Measurements from ENCODE around the gene CNTN2. TPM values are rescaled to one million over a fixed set of nuclear protein-coding genes. Genes with fewer than 3 reads are reported as not detected.

CNTN2 gene
- polyA plus RNA-seq, 1 donor (not counting 4 experiments of a cell fraction or from before 2014, with no cell fraction given): not detected

DNA sequence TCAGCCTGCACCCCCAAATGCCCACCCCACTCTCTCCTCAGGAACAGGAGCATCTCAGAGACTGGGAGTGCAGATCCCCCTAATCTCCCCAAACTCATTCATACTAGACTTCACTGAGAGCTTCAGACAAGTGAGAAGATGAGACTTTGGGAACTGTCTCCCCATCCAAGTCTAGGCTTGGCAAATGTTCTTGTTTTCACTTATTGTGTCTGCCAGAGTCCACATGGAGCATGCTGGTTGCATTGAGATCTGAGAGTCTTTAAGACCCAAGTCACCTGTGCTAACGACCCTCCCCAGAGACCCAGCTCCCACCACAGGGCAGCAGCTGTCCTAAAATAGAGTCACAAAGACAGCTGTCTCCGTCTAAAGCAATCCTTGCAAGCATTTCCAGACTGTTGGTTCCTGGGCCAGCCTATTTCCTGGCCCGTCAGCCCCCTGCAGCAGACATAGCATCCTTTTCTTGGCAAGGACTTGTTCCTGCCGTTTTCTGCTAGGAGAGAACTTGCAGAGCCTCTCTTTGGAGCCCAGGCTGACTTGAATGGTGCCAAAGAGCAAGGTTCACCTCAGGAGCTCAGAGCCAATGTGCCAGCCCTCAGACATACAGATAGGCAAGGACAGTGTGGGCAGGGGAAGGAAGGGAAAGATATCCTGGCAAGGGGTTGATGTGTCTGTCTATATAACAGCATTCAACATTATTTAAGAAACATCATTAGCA lies 1.9 kb upstream of the CNTN2 start:
- no peak for DNase-seq (ENCODE audit: low read depth, low spot score)
- Histone ChIP-seq H3K27me3 (ENCODE audit: control insufficient read depth, extremely low read depth, insufficient read depth, low read length) (peaks cover 64% of the 10 kb centered on the region), H3K9me1 (ENCODE audit: control insufficient read depth, extremely low read depth, insufficient read depth, low read length) (no peaks in the 10 kb centered on the region), H3K4me1 (ENCODE audit: control insufficient read depth, extremely low read depth, insufficient read depth, low read length) (no peaks in the 10 kb centered on the region), H2AFZ (ENCODE audit: control insufficient read depth, low read length) (no peak overlapping the region), H4K20me1 (ENCODE audit: control insufficient read depth, extremely low read depth, insufficient read depth, low read length) (no peaks in the 10 kb centered on the region), H3K9me3 (ENCODE audit: control insufficient read depth, low read depth, low read length) (no peaks in the 10 kb centered on the region), H3K36me3 (ENCODE audit: control insufficient read depth in 2 of 2, extremely low read depth in 1 of 2, insufficient read depth in 2 of 2, low read length in 2 of 2) (no peaks in the 10 kb centered on the region), H3K4me2 (ENCODE audit: control insufficient read depth, extremely low read depth, insufficient read depth, low read depth, low read length) (no peak overlapping the region), H3K79me2 (ENCODE audit: control insufficient read depth, insufficient read depth, low read length) (no peaks in the 10 kb centered on the region), H3K27ac (ENCODE audit: control insufficient read depth, insufficient read depth, low read length) (no peak overlapping the region), H3K9ac (ENCODE audit: control insufficient read depth, extremely low read depth, insufficient read depth, low read length) (no peak overlapping the region), H3K4me3 (ENCODE audit: control insufficient read depth in 2 of 3, extremely low read depth in 1 of 3, insufficient read depth in 2 of 3, low read depth in 1 of 3, low read length in 3 of 3) (no peak overlapping the region)
- FAIRE-seq: no peak
- dilution Hi-C loops (cut with MboI; ENCODE audit: extremely low pct_ligation_motif_present, low sequenced_read_pairs): no loop called here
- TF ChIP-seq, protein P1, sequence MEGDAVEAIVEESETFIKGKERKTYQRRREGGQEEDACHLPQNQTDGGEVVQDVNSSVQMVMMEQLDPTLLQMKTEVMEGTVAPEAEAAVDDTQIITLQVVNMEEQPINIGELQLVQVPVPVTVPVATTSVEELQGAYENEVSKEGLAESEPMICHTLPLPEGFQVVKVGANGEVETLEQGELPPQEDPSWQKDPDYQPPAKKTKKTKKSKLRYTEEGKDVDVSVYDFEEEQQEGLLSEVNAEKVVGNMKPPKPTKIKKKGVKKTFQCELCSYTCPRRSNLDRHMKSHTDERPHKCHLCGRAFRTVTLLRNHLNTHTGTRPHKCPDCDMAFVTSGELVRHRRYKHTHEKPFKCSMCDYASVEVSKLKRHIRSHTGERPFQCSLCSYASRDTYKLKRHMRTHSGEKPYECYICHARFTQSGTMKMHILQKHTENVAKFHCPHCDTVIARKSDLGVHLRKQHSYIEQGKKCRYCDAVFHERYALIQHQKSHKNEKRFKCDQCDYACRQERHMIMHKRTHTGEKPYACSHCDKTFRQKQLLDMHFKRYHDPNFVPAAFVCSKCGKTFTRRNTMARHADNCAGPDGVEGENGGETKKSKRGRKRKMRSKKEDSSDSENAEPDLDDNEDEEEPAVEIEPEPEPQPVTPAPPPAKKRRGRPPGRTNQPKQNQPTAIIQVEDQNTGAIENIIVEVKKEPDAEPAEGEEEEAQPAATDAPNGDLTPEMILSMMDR (optimal IDR thresholded peaks at IDR 0.05 in 1 of 3, IDR thresholded peaks at IDR 0.05 in 1 of 3, conservative IDR thresholded peaks at IDR 0.05 in 1 of 3; ENCODE audit: extremely low read depth in 1 of 3, insufficient read depth in 2 of 3, low read length in 3 of 3): no peak
- TF ChIP-seq EZH2 (IDR thresholded peaks at IDR 0.05; ENCODE audit: low read length): no peak

DNA sequence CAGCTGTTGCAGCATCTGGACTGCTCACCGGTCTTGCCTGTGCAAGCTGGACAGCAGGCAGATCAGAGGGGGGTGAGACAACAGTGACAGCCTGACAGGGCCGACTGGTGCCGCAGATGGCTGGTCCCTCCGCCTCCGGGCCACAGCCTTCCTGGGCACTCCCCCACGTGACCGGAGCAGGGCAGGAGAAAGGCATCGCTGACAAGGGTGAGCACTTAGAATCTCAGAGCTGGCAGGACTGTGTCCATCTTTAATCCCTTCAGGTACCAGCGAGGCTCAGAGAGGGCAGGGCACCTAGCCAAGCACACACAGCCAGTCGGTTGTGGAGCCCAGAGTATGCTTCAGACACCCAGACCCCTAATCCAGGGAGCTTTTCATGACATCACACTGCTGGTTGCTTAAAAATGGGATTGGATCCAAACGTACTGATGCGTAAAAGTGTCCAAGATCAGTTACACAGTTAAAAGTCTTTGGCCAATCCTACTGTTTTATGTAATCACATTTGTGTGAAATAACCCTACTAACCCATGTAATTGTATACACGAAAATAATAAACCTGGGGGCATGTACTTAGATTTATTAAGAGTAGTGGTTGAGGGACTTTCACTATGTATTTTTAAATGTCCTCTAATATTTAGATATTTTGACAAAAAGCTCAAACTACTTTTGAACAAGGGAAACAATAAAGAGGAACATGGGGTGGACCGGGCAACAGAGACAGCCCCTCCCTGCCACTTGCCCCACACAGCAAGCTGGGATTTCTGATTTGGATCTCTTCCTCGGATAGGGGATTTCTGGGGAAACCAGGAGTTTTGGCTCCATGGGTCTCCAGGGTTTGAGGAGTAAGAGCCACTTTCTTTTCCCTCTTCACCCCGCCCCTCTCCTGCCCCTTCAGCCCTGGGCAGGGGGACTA lies 758 bp upstream of the CNTN2 start:
- Histone ChIP-seq H3K4me2 (ENCODE audit: control insufficient read depth, extremely low read depth, insufficient read depth, low read depth, low read length) (no peak overlapping the region), H3K27me3 (ENCODE audit: control insufficient read depth, extremely low read depth, insufficient read depth, low read length) (peaks cover 74% of the 10 kb centered on the region), H3K79me2 (ENCODE audit: control insufficient read depth, insufficient read depth, low read length) (no peaks in the 10 kb centered on the region), H3K4me3 (ENCODE audit: control insufficient read depth in 2 of 3, extremely low read depth in 1 of 3, insufficient read depth in 2 of 3, low read depth in 1 of 3, low read length in 3 of 3) (no peak overlapping the region), H3K4me1 (ENCODE audit: control insufficient read depth, extremely low read depth, insufficient read depth, low read length) (no peaks in the 10 kb centered on the region), H4K20me1 (ENCODE audit: control insufficient read depth, extremely low read depth, insufficient read depth, low read length) (no peaks in the 10 kb centered on the region), H3K27ac (ENCODE audit: control insufficient read depth, insufficient read depth, low read length) (no peak overlapping the region), H3K9me3 (ENCODE audit: control insufficient read depth, low read depth, low read length) (no peaks in the 10 kb centered on the region), H3K36me3 (ENCODE audit: control insufficient read depth in 2 of 2, extremely low read depth in 1 of 2, insufficient read depth in 2 of 2, low read length in 2 of 2) (no peaks in the 10 kb centered on the region), H3K9me1 (ENCODE audit: control insufficient read depth, extremely low read depth, insufficient read depth, low read length) (no peaks in the 10 kb centered on the region), H2AFZ (ENCODE audit: control insufficient read depth, low read length) (no peak overlapping the region), H3K9ac (ENCODE audit: control insufficient read depth, extremely low read depth, insufficient read depth, low read length) (no peak overlapping the region)
- no peak for TF ChIP-seq EZH2 (IDR thresholded peaks at IDR 0.05; ENCODE audit: low read length)
- TF ChIP-seq, protein P1 (optimal IDR thresholded peaks at IDR 0.05 in 1 of 3, IDR thresholded peaks at IDR 0.05 in 1 of 3, conservative IDR thresholded peaks at IDR 0.05 in 1 of 3; ENCODE audit: extremely low read depth in 1 of 3, insufficient read depth in 2 of 3, low read length in 3 of 3): no peak
- no peak for FAIRE-seq
- no peak for DNase-seq (ENCODE audit: low read depth, low spot score)
- dilution Hi-C loops (cut with MboI; ENCODE audit: extremely low pct_ligation_motif_present, low sequenced_read_pairs): no loop called here
